ENCODE measurements around the gene ZP2.

DNA sequence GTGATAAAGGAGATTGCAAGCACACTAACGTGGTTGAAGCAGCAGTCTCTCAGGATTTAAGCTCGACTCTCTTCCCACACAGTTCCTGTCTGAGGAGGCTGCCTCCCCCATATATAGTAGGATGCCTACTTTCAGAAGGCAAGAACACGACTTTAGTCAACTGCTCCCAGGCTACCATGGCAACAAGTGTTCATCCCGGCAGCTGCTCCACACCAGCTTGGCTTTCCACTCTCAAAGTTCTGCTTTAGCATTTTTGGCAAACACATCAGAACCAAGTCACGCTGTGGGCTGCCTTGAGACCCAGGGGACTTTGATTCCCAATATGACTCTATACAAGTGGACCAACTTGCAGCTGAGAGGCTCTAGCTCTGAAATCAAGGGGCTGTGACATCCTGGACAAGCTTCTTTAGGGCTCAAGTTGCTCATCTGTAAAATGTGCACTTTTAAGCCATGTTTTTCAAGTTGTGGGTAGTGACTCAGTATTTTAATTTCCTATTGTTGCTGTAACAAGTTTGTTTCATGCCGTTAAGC lies 16.5 kb downstream of the ZP2 start:
- no peak for TF ChIP-seq CTCF (conservative IDR thresholded peaks at IDR 0.05; ENCODE audit: low read length)
- no peak for TF ChIP-seq EZH2phosphoT487 (IDR thresholded peaks at IDR 0.05; ENCODE audit: borderline replicate concordance)
